Measurements from ENCODE around the gene INVS.
A peak's percentile ranks its signal among the peaks of the same experiment; 100 is the strongest.
"Not testable (repeated sequence)": the region's sequence is repeated elsewhere in the genome, so short reads cannot be mapped to it uniquely, and the experiment has no call there.

Gene INVS

DNA sequence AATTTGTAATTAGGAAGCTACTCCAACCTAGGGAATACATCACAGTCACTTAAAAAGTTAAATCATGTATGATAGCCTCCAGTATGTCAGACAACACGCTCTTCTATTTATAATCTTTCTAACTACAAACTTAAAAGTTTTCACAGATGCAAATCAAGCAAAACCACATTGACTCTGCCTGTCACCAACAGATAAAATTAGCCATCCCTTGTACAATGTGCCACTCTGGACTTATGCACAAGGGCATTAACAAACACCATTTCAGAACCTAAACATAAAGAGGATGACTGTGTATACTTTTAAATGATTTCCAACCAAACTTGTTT is 15.0 kb upstream of the INVS start:
- no peak for DNase-seq (ENCODE audit: low read depth in 3 of 3)

GRCh38 chr9:100084734-100085133 is 14.3 kb upstream of the INVS start:
- DNase-seq (ENCODE audit: low read depth in 3 of 3) = no peak

- no peak for DNase-seq (ENCODE audit: low read depth in 3 of 3)
Measured at GRCh38 chr9:100086097-100086635, 12.9 kb upstream of the INVS start.

- no peak for DNase-seq (ENCODE audit: low read depth in 3 of 3)
Measured at GRCh38 chr9:100087218-100087617, 11.8 kb upstream of the INVS start.

GRCh38 chr9:100088202-100088601 is 10.8 kb upstream of the INVS start:
- no peak for DNase-seq (ENCODE audit: low read depth in 3 of 3)

- no peak for DNase-seq (ENCODE audit: low read depth in 3 of 3)
Measured at GRCh38 chr9:100090880-100091279, 8.2 kb upstream of the INVS start.

GRCh38 chr9:100091650-100092049 is 7.4 kb upstream of the INVS start:
- DNase-seq (ENCODE audit: low read depth in 3 of 3) = no peak

- no peak for DNase-seq (ENCODE audit: low read depth in 3 of 3)
Measured at GRCh38 chr9:100092066-100092465, 7.0 kb upstream of the INVS start.

DNA sequence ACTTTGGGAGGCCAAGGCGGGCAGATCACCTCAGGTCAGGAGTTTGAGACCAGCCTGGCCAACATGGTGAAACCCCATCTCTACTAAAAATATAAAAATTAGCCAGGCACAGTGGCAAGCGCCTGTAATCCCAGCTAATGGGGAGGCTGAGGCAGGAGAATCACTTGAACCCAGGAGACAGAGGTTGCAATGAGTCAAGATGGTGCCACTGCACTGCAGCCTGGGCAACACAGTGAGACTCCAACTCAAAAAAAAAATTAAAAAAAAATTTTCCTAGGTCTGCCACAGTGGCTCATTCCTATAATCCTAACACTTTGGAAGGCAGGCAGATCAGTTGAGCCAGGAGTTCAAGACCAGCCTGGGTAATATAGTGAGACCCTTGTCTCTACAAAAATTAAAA is 4.6 kb upstream of the INVS start:
- not testable (repeated sequence) for DNase-seq (ENCODE audit: low read depth in 3 of 3)

- no peak for DNase-seq (ENCODE audit: low read depth in 3 of 3)
Measured at GRCh38 chr9:100096378-100096916, 2.6 kb upstream of the INVS start.

DNA sequence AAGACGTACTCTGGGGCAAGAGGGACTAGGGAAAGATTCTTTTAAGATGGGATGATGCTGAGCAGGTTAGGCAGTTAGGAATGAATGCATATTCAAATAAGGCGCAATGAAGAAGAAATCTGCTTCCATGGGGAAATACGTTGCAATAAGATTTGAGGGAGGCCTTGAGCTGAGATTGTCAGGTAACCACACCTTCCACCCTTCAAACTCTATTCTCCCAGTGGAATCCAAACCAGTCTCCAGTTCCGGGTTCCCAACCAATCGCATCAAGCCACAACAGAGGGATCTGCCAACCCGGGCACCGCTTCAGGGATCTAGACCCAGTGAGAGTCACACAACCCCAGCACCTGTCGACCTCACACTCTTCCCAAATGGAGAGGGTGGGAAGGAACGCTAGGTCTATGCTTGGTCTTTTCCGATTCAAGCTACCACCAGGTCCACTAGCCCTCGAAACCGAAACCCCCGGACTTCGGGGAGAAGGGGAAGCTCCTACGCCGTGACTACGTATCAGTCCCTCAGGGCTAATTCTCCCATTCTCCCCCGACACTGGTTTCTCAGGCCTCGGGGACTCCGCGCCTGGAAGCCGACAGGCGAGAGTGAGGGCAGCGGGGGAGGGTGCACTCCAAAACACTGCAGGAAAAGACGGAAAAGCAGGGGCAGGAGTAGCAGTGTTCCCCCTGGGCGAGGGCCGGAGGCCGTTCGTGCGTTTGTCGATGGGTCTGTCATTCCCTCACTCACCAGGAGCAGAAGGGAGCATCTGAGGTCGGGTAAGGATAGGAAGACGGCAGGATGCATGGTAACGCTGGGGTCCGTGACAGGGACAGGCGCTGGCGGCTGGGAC is 777 bp upstream of the INVS start:
- DNase-seq (ENCODE audit: low read depth in 3 of 3) = peak in 2 of 3 donors; percentile 9 to 12

GRCh38 chr9:100099722-100100042 is 639 bp downstream of the INVS start:
- DNase-seq (ENCODE audit: low read depth in 3 of 3) = peak in 1 of 3 donors; percentile 10

DNA sequence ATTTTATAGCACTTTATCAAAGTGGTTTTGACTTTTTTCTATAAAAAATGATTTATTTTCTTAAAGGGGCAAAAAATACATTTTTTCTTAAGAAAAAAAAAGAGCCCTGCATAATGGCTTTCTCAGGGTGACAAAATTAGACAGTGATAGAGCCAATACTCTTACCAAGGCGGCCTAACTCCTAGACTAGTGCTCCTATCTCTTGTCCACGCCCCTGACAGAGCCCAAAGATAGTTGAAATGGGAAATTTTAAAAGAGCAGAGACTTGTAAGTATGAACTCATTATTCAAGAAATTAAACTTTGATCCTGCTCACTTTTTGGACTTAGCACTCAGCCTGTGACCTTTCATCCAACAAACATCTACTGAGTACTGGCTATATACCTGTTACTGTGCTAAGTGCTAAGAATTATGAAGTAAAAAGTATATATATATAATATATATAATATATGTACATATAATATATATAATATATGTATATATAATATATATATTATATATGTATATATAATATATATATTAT is 1.2 kb downstream of the INVS start:
- DNase-seq (ENCODE audit: low read depth in 3 of 3) = no peak

GRCh38 chr9:100101608-100102007 is 2.6 kb downstream of the INVS start:
- DNase-seq (ENCODE audit: low read depth in 3 of 3) = no peak

- no peak for DNase-seq (ENCODE audit: low read depth in 3 of 3)
Measured at GRCh38 chr9:100104314-100104713, 5.3 kb downstream of the INVS start.

DNA sequence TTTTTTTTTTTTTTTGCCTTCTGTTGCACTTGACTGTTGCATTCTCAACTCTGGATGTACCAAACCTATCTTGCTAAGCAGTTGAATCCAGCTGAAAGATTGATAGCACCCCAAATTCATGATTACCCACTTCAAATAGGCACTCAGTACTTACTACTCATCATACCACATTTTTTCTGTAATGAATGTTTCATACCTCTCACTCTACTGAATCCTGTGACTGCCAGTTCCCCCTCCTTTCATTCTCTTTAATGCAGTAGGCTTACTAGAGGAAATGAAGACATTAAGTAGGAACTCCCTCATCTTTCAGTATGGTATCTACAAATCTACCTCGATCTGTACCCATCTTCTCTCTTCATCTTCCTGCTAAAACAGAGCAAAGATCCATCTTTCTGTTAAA is 6.8 kb downstream of the INVS start:
- DNase-seq (ENCODE audit: low read depth in 3 of 3) = no peak

DNA sequence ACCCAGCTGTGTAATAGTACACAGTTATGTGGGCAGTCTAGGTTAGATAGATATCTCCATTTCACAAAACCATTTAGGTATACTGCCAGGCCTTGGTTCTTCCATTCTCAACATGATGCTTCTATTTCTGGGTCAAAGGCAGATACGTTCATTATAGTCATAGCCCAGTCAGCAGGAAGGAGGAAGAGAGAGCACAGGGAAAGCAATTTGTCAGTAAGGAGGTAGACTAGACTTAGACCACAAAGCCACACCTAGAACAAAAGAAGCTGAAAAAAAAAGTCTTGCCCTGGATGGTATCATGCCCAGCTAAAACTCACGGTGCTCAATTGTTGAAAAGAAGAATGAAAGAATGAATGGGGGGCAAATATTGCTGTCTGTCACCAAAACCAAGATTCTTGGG is 7.6 kb downstream of the INVS start:
- no peak for DNase-seq (ENCODE audit: low read depth in 3 of 3)

GRCh38 chr9:100108559-100108958 is 9.5 kb downstream of the INVS start:
- DNase-seq (ENCODE audit: low read depth in 3 of 3) = no peak

- DNase-seq (ENCODE audit: low read depth in 3 of 3) = no peak
Measured at GRCh38 chr9:100111235-100111634, 12.2 kb downstream of the INVS start.

DNA sequence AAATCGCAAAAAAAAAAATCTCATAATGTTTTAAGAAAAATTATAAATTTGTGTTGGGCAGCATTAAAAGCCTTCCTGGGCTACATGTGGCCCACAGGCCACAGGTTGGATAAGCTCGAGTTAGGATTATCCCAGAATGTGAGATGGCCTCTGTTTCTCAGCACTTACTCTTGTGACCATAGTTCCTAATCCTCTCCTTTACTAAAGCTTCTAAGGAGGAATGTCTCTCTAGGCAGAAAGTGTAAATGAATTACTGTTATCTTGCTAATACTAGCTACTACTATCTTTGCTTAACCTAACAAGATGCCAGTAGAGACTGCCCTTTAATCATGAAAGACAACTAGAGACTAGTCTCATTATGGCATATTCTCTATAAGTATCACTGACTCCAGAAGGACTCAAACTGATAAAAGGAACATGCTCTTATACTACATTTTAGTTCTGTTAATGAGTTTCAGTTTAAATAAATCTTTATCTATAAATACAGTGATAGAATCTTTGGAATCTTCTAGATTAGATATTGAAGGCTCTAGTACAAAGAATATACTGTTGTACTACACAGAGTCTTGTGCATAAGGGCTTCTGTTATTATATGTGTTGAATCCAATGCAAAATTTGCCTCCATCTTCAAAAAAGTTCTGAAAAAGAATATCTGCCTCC is 13.8 kb downstream of the INVS start:
- no peak for DNase-seq (ENCODE audit: low read depth in 3 of 3)

DNA sequence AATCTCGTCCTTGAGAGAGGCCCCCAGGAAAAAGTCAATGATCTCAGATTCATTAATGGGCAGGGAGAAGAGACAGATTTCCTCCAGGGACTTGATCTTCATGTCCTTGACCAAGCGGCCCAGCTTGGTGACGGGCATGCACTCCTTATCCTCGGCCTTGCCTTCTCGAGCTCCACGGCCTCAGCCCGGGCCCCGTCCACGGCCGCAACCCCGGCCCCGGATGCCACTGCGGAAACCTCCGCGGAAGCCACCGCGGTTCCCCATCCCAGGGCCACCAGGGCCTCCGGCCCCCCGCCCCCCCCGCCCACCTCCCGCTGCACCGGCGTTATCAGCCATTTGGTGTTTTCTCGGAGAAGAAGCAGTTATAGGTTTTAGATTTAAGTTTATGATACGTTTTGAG is 18.3 kb downstream of the INVS start:
- no peak for DNase-seq (ENCODE audit: low read depth in 3 of 3)

- no peak for DNase-seq (ENCODE audit: low read depth in 3 of 3)
Measured at GRCh38 chr9:100120286-100120685, 21.2 kb downstream of the INVS start.

DNA sequence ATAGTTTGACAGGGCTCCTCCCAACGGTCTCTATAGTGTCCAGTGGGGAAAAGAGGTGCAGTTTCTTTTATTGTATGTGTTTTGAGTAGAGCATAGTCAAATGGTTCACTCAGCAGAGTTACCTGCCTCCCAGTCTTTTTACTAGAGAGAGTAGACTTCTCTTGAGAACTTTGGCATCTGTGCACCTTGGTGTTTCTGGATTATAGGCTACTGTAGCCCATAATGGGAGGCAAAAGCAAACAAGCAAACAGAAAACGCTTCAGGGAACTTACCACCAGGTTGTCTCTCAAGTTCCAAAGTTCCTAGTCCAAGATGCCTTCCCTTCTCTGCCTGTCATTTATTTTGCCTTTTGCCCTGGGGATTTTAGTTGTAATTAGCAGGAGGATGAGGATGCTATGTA is 26.2 kb downstream of the INVS start:
- DNase-seq (ENCODE audit: low read depth in 3 of 3) = no peak

All from stimulated activated CD4-positive, alpha-beta T cell treated with anti-CD3 and anti-CD28 coated beads, TNF-alpha, amount 100 ng/mL, for 48 hours (primary cell).